Memory B cell (primary cell): Measurements from ENCODE around the gene CD302.
A peak's percentile ranks its signal among the peaks of the same experiment; 100 is the strongest.
"Not testable (repeated sequence)": the region's sequence is repeated elsewhere in the genome, so short reads cannot be mapped to it uniquely, and the experiment has no call there.

Source experiments
- ATAC-seq: fragments of 150-1000 bp; cut with Tn5 transposase; 2 replicates; pipeline ENCODE4 v1.10.0; 2021; ENCODE audit warnings: low read depth, mild to moderate bottlenecking, moderate library complexity
- DNase-seq, 2 donors: peaks; one replicate each; pipeline ENCODE4 v3.0.0; 2022; ENCODE audit warnings: low spot score in 2 of 2
- H3K27ac Mint-ChIP-seq: one replicate; pipeline ENCODE4 v1.8.0; 2022; ENCODE audit warnings: mild to moderate bottlenecking, moderate library complexity, mixed read lengths
- H3K27me3 Mint-ChIP-seq: one replicate; pipeline ENCODE4 v1.8.0; 2022; ENCODE audit warnings: mixed read lengths
- H3K36me3 Mint-ChIP-seq: one replicate; pipeline ENCODE4 v1.8.0; 2022; ENCODE audit warnings: mild to moderate bottlenecking, mixed read lengths
- H3K4me1 Mint-ChIP-seq: one replicate; pipeline ENCODE4 v1.8.0; 2022; ENCODE audit warnings: mixed read lengths
- H3K4me3 Mint-ChIP-seq: one replicate; pipeline ENCODE4 v1.8.0; 2022; ENCODE audit warnings: mild to moderate bottlenecking, moderate library complexity, mixed read lengths
- H3K9me3 Mint-ChIP-seq: one replicate; pipeline ENCODE4 v1.8.0; 2022; ENCODE audit warnings: mixed read lengths

Gene CD302

GRCh38 chr2:159797543-159798375, at the start of gene CD302:
Gene CD302, minus strand, starts transcription at chr2:159798208. Its CDS starts 10 bp downstream, at chr2:159798198.
- peaks cover 20% of the 10 kb centered on the region for H3K4me1 Mint-ChIP-seq
- peak within 1 kb of the TSS; percentile 28 for H3K27ac Mint-ChIP-seq
- peak within 1 kb of the TSS; percentile 83 for H3K4me3 Mint-ChIP-seq
- peak; percentile 56 for ATAC-seq
- peaks cover 5% of the 10 kb centered on the region for H3K36me3 Mint-ChIP-seq
- H3K27me3 Mint-ChIP-seq = peaks cover 17% of the 10 kb centered on the region
- H3K9me3 Mint-ChIP-seq = no peaks in the 10 kb centered on the region
- DNase-seq = peak; percentile 3 to 32

- ATAC-seq = no peak
- H3K27me3 Mint-ChIP-seq = no peaks in the 10 kb centered on the region
- no peaks in the 10 kb centered on the region for H3K4me1 Mint-ChIP-seq
- H3K36me3 Mint-ChIP-seq = peaks cover 36% of the 10 kb centered on the region
- no peaks in the 10 kb centered on the region for H3K9me3 Mint-ChIP-seq
- H3K27ac Mint-ChIP-seq = no peak overlapping the region
- H3K4me3 Mint-ChIP-seq = no peak overlapping the region
- no peak for DNase-seq
Measured at GRCh38 chr2:159846564-159846963, 48.6 kb upstream of the CD302 start.

GRCh38 chr2:159840616-159841015, 42.6 kb upstream of the CD302 start:
- H3K27ac Mint-ChIP-seq = no peak overlapping the region
- no peaks in the 10 kb centered on the region for H3K4me1 Mint-ChIP-seq
- H3K27me3 Mint-ChIP-seq = no peaks in the 10 kb centered on the region
- no peak for ATAC-seq
- no peak for DNase-seq
- H3K36me3 Mint-ChIP-seq = peaks cover 23% of the 10 kb centered on the region
- H3K4me3 Mint-ChIP-seq = no peak overlapping the region
- H3K9me3 Mint-ChIP-seq = no peaks in the 10 kb centered on the region

- H3K4me1 Mint-ChIP-seq = peaks cover 2% of the 10 kb centered on the region
- H3K27me3 Mint-ChIP-seq = no peaks in the 10 kb centered on the region
- H3K4me3 Mint-ChIP-seq = no peak overlapping the region
- no peak for DNase-seq
- no peak overlapping the region for H3K27ac Mint-ChIP-seq
- peaks cover 30% of the 10 kb centered on the region for H3K36me3 Mint-ChIP-seq
- no peak for ATAC-seq
- H3K9me3 Mint-ChIP-seq = peaks cover 1% of the 10 kb centered on the region
Measured at GRCh38 chr2:159832858-159833257, 34.9 kb upstream of the CD302 start.

- ATAC-seq (no peak), DNase-seq (no peak)
- no peaks in the 10 kb centered on the region for H3K27me3 Mint-ChIP-seq
- peaks cover 1% of the 10 kb centered on the region for H3K9me3 Mint-ChIP-seq
- peak overlapping the region; percentile 28 for H3K27ac Mint-ChIP-seq
- no peak overlapping the region for H3K4me3 Mint-ChIP-seq
- peaks cover 35% of the 10 kb centered on the region for H3K36me3 Mint-ChIP-seq
- peaks cover 2% of the 10 kb centered on the region for H3K4me1 Mint-ChIP-seq
Measured at GRCh38 chr2:159832026-159832425, 34.0 kb upstream of the CD302 start.

GRCh38 chr2:159829376-159829775, 31.4 kb upstream of the CD302 start:
- H3K27ac Mint-ChIP-seq = peak overlapping the region; percentile 9
- H3K4me1 Mint-ChIP-seq = peaks cover 2% of the 10 kb centered on the region
- no peak overlapping the region for H3K4me3 Mint-ChIP-seq
- H3K27me3 Mint-ChIP-seq = no peaks in the 10 kb centered on the region
- H3K9me3 Mint-ChIP-seq = peaks cover 1% of the 10 kb centered on the region
- peaks cover 53% of the 10 kb centered on the region for H3K36me3 Mint-ChIP-seq
- DNase-seq (no peak), ATAC-seq (no peak)

- Mint-ChIP-seq H3K4me3 (no peak overlapping the region), H3K27me3 (no peaks in the 10 kb centered on the region), H3K9me3 (peaks cover 1% of the 10 kb centered on the region), H3K36me3 (peaks cover 55% of the 10 kb centered on the region), H3K27ac (peak overlapping the region; percentile 9), H3K4me1 (peaks cover 1% of the 10 kb centered on the region)
- ATAC-seq = no peak
- no peak for DNase-seq
Measured at GRCh38 chr2:159828738-159829137, 30.7 kb upstream of the CD302 start.

GRCh38 chr2:159822478-159822833, 24.4 kb upstream of the CD302 start:
- H3K27ac Mint-ChIP-seq, H3K4me3 Mint-ChIP-seq, DNase-seq, H3K27me3 Mint-ChIP-seq, ATAC-seq, H3K4me1 Mint-ChIP-seq, H3K9me3 Mint-ChIP-seq: not testable (repeated sequence)
- H3K36me3 Mint-ChIP-seq = peaks cover 61% of the 10 kb centered on the region

GRCh38 chr2:159821775-159822477, 23.9 kb upstream of the CD302 start:
- H3K27me3 Mint-ChIP-seq, H3K27ac Mint-ChIP-seq, H3K4me1 Mint-ChIP-seq, H3K4me3 Mint-ChIP-seq, ATAC-seq, H3K9me3 Mint-ChIP-seq, DNase-seq: not testable (repeated sequence)
- peaks cover 61% of the 10 kb centered on the region for H3K36me3 Mint-ChIP-seq

GRCh38 chr2:159818940-159819339, 20.9 kb upstream of the CD302 start:
- DNase-seq = no peak
- Mint-ChIP-seq H3K27me3 (no peaks in the 10 kb centered on the region), H3K27ac (no peak overlapping the region), H3K4me1 (no peaks in the 10 kb centered on the region), H3K9me3 (no peaks in the 10 kb centered on the region), H3K4me3 (no peak overlapping the region), H3K36me3 (peaks cover 42% of the 10 kb centered on the region)
- ATAC-seq = no peak

- peak overlapping the region; percentile 29 for H3K27ac Mint-ChIP-seq
- no peaks in the 10 kb centered on the region for H3K4me1 Mint-ChIP-seq
- no peak overlapping the region for H3K4me3 Mint-ChIP-seq
- no peak for ATAC-seq
- peaks cover 39% of the 10 kb centered on the region for H3K36me3 Mint-ChIP-seq
- H3K27me3 Mint-ChIP-seq = no peaks in the 10 kb centered on the region
- no peaks in the 10 kb centered on the region for H3K9me3 Mint-ChIP-seq
- DNase-seq = no peak
Measured at GRCh38 chr2:159817283-159817682, 19.3 kb upstream of the CD302 start.

- DNase-seq (no peak), ATAC-seq (no peak)
- no peaks in the 10 kb centered on the region for H3K4me1 Mint-ChIP-seq
- no peak overlapping the region for H3K27ac Mint-ChIP-seq
- H3K36me3 Mint-ChIP-seq = peaks cover 24% of the 10 kb centered on the region
- H3K9me3 Mint-ChIP-seq = no peaks in the 10 kb centered on the region
- H3K4me3 Mint-ChIP-seq = no peak overlapping the region
- no peaks in the 10 kb centered on the region for H3K27me3 Mint-ChIP-seq
Measured at GRCh38 chr2:159811232-159811631, 13.2 kb upstream of the CD302 start.

- H3K4me1 Mint-ChIP-seq = no peaks in the 10 kb centered on the region
- no peak overlapping the region for H3K4me3 Mint-ChIP-seq
- no peaks in the 10 kb centered on the region for H3K27me3 Mint-ChIP-seq
- no peak for ATAC-seq
- H3K27ac Mint-ChIP-seq = no peak overlapping the region
- H3K9me3 Mint-ChIP-seq = no peaks in the 10 kb centered on the region
- H3K36me3 Mint-ChIP-seq = peaks cover 19% of the 10 kb centered on the region
- no peak for DNase-seq
Measured at GRCh38 chr2:159808032-159808425, 10.0 kb upstream of the CD302 start.

GRCh38 chr2:159807183-159808031, 9.4 kb upstream of the CD302 start:
- Mint-ChIP-seq H3K36me3 (peaks cover 16% of the 10 kb centered on the region), H3K9me3 (no peaks in the 10 kb centered on the region), H3K27me3 (no peaks in the 10 kb centered on the region), H3K27ac (no peak overlapping the region), H3K4me1 (peaks cover 3% of the 10 kb centered on the region), H3K4me3 (no peak overlapping the region)
- ATAC-seq (no peak), DNase-seq (no peak)
